Endothelial cell of umbilical vein (primary cell): ENCODE measurements around the gene HOXC5.

Source experiments
- EZH2 ChIP-seq: IDR thresholded peaks from 2 replicates; pipeline ENCODE4 v1.6.1; 2012; ENCODE audit warnings: borderline replicate concordance, low read depth, mild to moderate bottlenecking, moderate library complexity, low read length, inconsistent platforms; ENCODE audit not compliant: severe bottlenecking
- FOS ChIP-seq: IDR thresholded peaks from 2 replicates; pipeline ENCODE4 v1.6.1; 2011; ENCODE audit warnings: mild to moderate bottlenecking, low read length, moderate library complexity, borderline replicate concordance; ENCODE audit not compliant: insufficient read depth
- GATA2 ChIP-seq: IDR thresholded peaks from 2 replicates; pipeline ENCODE4 v1.7.0; 2011; ENCODE audit warnings: low read depth, mild to moderate bottlenecking, moderate library complexity, mixed read lengths, low read length; ENCODE audit not compliant: insufficient read length, insufficient read depth
- JUN ChIP-seq: IDR thresholded peaks from 2 replicates; pipeline ENCODE4 v1.6.1; 2011; ENCODE audit warnings: borderline replicate concordance, low read depth; ENCODE audit not compliant: insufficient read length, insufficient read depth
- MYC ChIP-seq: IDR thresholded peaks from one replicate; pipeline ENCODE4 v1.6.1; 2011; ENCODE audit warnings: mild to moderate bottlenecking, low read depth, low read length
- POLR2A ChIP-seq: IDR thresholded peaks from 2 replicates; pipeline ENCODE4 v1.6.1; 2012; ENCODE audit warnings: low read depth, mild to moderate bottlenecking, control low read depth, low read length
- POLR2AphosphoS5 ChIP-seq: IDR thresholded peaks from 2 replicates; pipeline ENCODE4 v1.6.1; 2012; ENCODE audit warnings: low read depth, mild to moderate bottlenecking, control low read depth, low read length, moderate library complexity; ENCODE audit not compliant: insufficient read depth
- TF ChIP-seq, protein P1 (sequence below), 2 donors: IDR thresholded peaks; 1 replicate in 1 of 2; 2 replicates in 1 of 2; pipeline ENCODE4 v1.5.1; 2011; ENCODE audit warnings: low read length in 2 of 2, mild to moderate bottlenecking in 2 of 2, moderate library complexity in 2 of 2, control low read depth in 1 of 2, inconsistent platforms in 1 of 2, low read depth in 1 of 2; ENCODE audit not compliant: insufficient read depth in 1 of 2; ENCODE audit errors: extremely low read depth in 1 of 2
- TF ChIP-seq, protein P2 (sequence below): IDR thresholded peaks from 2 replicates; pipeline ENCODE4 v1.6.1; 2011; ENCODE audit not compliant: insufficient read depth, insufficient read length

DNA sequence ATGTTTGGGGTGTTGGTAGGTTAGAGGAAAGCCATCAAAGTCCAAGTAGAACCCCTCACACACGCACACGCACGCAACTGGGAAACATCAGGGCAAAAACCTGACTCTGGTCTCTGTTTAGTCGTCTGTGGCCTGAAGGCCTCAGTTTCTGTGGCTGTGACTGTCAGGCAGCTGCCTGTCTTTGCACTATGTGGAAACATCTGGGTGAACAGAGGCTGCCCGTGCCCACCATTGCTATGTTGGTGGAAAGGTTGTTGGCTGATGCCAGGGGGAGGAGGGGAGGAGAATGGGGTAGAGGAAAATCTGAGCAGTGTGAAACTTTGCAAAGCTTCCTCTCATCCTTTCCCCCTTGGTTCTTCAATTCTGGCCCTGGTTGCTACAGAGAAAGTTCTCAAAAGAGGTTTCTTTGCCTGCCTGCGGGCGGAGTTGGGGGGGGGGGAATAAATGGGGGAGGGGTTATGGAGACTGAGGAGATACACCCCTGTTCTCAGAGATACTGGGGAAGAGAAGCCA is 40.4 kb upstream of the HOXC5 start:
- TF ChIP-seq, protein P1, sequence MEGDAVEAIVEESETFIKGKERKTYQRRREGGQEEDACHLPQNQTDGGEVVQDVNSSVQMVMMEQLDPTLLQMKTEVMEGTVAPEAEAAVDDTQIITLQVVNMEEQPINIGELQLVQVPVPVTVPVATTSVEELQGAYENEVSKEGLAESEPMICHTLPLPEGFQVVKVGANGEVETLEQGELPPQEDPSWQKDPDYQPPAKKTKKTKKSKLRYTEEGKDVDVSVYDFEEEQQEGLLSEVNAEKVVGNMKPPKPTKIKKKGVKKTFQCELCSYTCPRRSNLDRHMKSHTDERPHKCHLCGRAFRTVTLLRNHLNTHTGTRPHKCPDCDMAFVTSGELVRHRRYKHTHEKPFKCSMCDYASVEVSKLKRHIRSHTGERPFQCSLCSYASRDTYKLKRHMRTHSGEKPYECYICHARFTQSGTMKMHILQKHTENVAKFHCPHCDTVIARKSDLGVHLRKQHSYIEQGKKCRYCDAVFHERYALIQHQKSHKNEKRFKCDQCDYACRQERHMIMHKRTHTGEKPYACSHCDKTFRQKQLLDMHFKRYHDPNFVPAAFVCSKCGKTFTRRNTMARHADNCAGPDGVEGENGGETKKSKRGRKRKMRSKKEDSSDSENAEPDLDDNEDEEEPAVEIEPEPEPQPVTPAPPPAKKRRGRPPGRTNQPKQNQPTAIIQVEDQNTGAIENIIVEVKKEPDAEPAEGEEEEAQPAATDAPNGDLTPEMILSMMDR (IDR thresholded peaks at IDR 0.05; ENCODE audit: extremely low read depth in 1 of 2, insufficient read depth in 1 of 2, low read depth in 1 of 2, low read length in 2 of 2), result no peak
- TF ChIP-seq, protein P2, sequence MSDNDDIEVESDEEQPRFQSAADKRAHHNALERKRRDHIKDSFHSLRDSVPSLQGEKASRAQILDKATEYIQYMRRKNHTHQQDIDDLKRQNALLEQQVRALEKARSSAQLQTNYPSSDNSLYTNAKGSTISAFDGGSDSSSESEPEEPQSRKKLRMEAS, result no peak
- TF ChIP-seq POLR2A, result no peak
- no peak for TF ChIP-seq POLR2AphosphoS5
- no peak for TF ChIP-seq MYC
- no peak for TF ChIP-seq GATA2
- TF ChIP-seq EZH2, result no peak
- no peak for TF ChIP-seq JUN
- TF ChIP-seq FOS, result no peak
